Subcutaneous adipose tissue (tissue), 4 donors: ENCODE data around the gene BICD1. TPM values are rescaled to one million over a fixed set of nuclear protein-coding genes. Genes with fewer than 3 reads are reported as not detected.

ENCODE experiments used
- total RNA-seq, 4 donors: library from RNA; depleted of rRNA; stranded (reverse); fragments of >200 nt; gene quantifications; one replicate each; pipeline ENCODE4 v1.1.0, GENCODE V29; 2016
- TF ChIP-seq, protein P1 (sequence below): fragments of 450-650 bp; IDR thresholded peaks from one replicate; pipeline ENCODE4 v1.5.1; 2016; ENCODE audit warnings: low read depth, mild to moderate bottlenecking, control low read depth, antibody characterized with exemption, moderate library complexity

BICD1 gene
- total RNA-seq, 4 donors from 2014 or later: 8.2 to 9.6 (median 9.2) TPM

GRCh38 chr12:32070370-32070769 is 36.3 kb upstream of the BICD1 start:
- TF ChIP-seq, protein P1, sequence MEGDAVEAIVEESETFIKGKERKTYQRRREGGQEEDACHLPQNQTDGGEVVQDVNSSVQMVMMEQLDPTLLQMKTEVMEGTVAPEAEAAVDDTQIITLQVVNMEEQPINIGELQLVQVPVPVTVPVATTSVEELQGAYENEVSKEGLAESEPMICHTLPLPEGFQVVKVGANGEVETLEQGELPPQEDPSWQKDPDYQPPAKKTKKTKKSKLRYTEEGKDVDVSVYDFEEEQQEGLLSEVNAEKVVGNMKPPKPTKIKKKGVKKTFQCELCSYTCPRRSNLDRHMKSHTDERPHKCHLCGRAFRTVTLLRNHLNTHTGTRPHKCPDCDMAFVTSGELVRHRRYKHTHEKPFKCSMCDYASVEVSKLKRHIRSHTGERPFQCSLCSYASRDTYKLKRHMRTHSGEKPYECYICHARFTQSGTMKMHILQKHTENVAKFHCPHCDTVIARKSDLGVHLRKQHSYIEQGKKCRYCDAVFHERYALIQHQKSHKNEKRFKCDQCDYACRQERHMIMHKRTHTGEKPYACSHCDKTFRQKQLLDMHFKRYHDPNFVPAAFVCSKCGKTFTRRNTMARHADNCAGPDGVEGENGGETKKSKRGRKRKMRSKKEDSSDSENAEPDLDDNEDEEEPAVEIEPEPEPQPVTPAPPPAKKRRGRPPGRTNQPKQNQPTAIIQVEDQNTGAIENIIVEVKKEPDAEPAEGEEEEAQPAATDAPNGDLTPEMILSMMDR: no peak

GRCh38 chr12:32072102-32072501 is 34.5 kb upstream of the BICD1 start:
- TF ChIP-seq, protein P1: no peak

DNA sequence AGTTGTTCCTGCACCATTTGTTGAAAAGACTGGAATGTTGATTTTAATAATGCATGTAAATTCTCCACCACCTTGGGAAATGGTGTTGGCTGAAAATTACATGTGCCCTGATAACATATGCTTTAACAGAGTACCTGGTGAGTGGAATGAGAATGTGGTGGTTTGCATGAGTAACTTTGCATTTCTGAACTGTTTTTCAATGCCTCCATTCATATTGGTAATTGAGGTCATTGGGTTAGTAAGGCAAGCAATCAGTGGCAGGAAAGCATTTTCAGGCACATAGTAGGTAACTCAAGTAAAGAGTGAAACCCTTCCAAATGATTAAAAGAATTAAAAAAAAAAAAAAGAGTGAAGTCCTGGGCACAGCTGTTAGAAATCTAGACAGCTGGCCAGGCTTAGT is 32.2 kb upstream of the BICD1 start:
- TF ChIP-seq, protein P1: no peak

DNA sequence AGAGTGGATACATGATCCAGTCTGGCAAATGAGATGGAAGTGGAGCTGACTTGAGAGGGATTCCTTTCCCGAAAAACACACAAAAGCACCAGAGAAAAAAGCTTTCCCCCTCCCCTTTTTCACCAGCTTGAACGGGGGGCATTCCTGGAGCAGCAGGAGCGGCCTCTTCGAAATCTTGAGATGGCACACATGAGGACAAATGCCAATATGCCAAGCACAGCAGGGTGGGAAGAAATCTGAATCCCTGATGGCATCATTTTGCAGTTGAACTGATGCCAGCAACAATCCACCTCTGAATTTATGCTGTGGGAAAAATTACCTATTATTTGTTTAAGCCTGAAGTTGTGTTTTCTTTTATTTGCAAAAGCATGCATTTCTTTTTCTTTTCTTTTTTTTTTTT is 29.7 kb upstream of the BICD1 start:
- TF ChIP-seq, protein P1: no peak

DNA sequence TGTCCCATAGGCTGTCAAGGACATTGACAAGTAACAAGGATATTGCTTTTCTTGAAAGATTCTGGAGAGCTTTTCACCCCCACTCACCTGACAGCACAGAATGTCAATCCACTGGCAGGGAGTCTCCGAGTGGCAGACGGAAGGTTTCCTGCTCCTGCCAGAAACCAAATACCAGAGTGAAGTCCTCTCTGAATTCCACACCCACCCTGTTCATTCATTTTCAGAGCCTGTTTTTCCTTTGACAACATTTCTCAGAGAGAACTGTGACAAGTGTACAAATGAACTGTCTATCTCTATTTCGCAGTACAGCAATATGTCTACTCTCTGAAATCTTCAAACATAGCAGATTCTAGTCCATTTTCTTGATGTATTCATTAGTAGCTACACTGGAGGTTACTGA is 26.2 kb upstream of the BICD1 start:
- TF ChIP-seq, protein P1: no peak

GRCh38 chr12:32083489-32083888 is 23.2 kb upstream of the BICD1 start:
- TF ChIP-seq, protein P1: no peak

DNA sequence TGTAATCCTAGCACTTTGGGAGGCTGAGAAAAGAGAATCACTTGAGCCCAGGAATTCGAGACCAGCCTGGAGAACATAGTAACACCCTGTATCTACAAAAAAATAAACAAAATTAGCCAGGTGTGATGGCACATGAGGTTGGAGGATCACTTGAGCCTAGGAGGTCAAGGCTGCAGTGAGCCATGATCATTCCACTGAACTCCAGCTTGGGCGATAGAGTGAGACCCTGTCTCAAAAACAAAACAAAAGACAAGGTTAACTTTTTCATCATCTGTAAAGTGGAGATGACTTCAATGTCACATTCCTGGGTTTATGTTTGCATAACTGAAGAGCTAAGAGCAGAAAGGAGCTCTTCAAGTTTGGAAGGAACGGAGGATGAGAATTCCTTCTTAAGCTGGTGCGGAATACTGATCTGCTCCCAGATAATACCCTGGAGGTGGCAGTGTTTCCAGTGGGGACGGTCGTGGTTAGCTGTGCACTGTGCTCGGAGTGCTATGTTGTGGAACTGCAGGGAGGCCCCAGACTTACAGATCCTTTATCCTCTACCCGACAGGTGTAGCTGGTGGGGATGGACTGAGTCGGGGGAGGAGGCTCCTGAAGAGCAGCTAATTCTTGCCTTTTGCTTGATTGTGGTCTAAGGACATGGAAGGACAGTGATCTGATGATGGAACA is 22.5 kb upstream of the BICD1 start:
- TF ChIP-seq, protein P1: no peak
